ENCODE data around the gene TBX15.
"Not testable (repeated sequence)": the region's sequence is repeated elsewhere in the genome, so short reads cannot be mapped to it uniquely, and the experiment has no call there.

TBX15 gene

DNA sequence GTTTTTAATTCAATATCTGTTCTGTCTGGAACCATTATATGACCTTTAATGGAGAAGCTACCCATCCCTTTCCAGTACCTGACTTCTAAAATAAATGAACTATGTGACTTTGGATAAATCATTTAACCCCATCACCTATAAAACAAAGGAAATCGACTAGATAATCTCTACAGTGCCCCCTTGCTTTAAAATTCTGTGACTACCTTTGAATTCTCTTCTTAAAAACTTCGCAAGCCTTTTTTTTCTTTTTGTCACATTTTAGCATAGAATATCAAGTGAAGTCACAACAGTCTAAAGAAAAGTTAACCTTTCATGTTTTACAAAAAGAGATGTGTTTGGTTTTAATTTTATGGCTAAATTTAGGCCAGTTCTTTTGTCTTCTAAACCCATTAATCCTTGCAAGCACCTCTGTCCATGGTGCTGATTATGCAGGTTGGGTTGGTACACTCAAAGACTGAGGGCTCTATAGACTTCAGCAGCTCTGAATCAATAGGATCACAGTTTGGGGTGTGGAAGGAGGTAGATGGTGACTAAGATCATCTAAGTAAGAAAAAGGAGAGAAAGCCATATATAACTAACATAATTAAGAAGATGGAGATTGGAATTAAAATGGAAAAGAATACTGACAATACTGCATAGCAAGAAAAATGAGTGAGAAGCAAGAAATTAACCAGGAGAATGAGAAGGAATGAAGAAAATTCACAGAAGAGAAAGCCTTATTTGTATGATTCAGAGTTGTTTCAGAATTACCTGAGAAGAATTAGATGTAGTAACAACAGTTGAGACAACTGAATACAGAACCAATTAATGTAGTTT lies 59.2 kb downstream of the TBX15 start:
- FAIRE-seq (no peak), DNase-seq (ENCODE audit: insufficient read length, low spot score) (no peak)

DNA sequence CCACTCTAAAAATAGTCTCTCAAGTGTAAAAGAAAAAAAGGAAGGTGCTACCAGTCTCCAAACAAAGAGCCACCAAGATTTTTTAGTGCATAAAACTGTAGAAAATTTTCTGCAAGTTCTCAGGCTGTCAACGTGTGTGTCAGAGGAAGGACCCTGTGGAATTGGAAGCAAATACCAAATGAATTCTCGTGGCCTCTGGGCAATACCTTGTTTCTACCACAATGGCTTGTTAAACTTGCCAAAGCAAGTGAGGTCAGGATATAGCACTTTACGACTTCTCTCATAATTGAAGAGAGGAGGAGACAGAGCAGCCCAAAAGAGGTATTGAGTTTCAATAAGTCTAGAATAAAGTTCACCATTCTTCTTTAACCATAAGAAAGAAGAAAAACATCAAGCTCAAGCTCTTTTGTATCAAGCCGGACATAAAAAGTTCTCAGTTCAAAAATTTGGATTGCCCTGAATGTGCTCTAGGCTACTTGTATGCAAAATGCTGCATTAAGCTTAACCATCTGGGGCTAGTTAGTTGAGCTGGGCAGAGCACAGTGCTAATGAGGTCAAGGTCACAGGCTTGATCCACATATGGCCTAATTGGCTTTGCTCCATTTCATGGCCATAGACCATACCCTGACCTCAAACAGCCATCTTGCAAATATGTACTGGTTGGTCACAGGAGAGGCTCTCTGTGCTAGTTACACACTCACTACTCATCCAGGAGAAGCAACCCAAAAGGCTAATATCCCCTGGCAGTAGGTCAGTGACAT lies 60.5 kb downstream of the TBX15 start:
- no peak for FAIRE-seq

DNA sequence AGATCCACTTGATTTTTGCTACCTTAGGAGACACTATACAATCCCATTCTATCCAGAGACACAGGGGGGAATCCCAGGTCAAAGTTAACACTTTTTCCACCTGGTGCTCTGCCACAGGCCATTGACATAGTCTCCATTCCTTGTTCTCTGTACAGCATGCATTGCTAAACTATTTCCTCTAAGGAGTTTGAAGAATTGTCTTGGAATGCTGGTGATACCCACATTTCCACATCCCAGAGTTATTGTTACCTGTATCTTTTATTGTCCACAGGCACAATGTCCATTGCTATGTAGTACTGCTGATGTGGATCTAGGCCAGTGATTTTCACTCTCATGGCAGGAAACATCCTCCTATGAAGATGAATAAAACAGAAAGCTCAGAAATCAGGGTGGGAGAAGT lies 61.9 kb downstream of the TBX15 start:
- FAIRE-seq (no peak), DNase-seq (ENCODE audit: insufficient read length, low spot score) (no peak)

More for the DNA sequence above, 60.5 kb downstream of the TBX15 start:
- DNase-seq (ENCODE audit: insufficient read length, low spot score): no peak

DNA sequence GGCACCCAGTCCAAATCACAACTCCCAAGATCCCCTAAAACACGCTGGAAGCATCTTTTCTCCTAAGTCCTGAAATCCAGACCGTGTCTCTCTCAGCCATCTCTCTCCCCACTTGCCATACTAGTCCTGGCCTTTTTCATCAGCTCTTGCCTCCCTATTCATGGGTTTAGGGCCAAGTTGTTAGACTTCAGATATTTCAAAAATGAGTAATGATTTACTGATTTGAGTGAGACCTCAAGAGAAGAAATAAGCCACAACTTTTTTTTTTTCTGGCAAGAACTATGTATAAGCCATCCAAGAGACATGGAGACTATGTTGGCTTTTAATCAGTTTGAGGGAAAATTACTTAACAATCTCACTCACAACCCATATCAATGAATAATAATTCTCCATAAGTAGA lies 62.5 kb downstream of the TBX15 start:
- no peak for DNase-seq (ENCODE audit: insufficient read length, low spot score)
- FAIRE-seq: no peak

- no peak for FAIRE-seq
- no peak for DNase-seq (ENCODE audit: insufficient read length, low spot score)
Observed at GRCh38 chr1:118923319-118923718, 64.8 kb downstream of the TBX15 start.

- no peak for FAIRE-seq
- no peak for DNase-seq (ENCODE audit: insufficient read length, low spot score)
Observed at GRCh38 chr1:118921994-118922393, 66.1 kb downstream of the TBX15 start.

GRCh38 chr1:118920124-118920717 lies 67.9 kb downstream of the TBX15 start:
- FAIRE-seq (no peak), DNase-seq (ENCODE audit: insufficient read length, low spot score) (no peak)

GRCh38 chr1:118918940-118919259 lies 69.2 kb downstream of the TBX15 start:
- FAIRE-seq (no peak), DNase-seq (ENCODE audit: insufficient read length, low spot score) (no peak)

- no peak for DNase-seq (ENCODE audit: insufficient read length, low spot score)
- FAIRE-seq: no peak
Observed at GRCh38 chr1:118918230-118918939, 69.8 kb downstream of the TBX15 start.

DNA sequence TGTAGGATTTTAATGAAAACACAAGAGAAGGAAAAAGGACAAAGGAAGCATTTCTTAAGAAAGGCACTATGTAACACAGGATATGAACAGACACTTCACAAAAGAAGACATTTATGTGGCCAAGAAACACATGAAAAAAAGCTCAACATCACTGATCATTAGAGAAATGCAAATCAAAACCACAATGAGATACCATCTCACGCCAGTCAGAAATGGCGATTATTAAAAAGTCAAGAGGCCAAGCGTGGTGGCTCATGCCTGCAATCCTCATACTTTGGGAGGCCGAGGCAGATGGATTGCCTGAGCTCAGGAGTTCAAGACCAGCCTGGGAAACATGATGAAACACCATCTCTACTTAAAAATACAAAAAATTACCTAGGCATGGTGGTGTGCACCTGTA lies 71.8 kb downstream of the TBX15 start:
- not testable (repeated sequence) for DNase-seq (ENCODE audit: insufficient read length, low spot score); FAIRE-seq

DNA sequence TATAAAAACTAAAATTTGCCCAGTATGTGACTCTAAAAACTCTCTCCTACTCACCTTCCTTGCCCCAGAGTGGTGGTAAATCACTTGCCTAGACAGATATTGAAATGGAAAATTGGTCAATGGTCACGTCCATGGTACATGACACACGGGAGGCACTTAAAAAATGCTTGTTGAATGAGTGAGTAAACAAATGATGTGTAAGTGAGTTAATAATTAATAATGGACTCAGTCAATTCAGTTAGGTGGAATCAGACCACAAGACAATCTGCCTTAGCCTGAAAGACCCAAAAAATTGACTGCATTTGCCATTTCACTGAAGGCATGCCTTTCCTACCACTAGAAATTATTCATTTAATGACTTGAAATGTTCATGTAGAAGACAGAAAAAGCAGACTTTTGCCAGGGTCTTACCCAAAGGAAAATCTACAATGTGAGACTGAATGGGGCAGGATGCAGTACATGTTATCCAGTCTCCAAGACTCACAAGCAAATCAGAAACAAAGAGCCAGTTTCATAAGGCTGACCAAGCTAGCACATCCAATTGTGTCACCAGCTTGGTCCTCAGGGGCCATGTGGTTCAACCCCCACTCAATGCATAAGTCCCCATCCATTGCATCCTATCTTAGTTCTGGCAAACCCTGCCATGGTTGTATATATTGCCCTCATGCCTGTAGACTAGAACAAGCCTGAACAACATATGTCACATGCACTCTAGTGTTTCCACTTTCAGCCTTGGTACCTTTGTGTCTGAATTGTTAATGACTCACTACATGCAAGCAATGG lies 73.6 kb downstream of the TBX15 start:
- no peak for DNase-seq (ENCODE audit: insufficient read length, low spot score)
- FAIRE-seq: no peak

DNA sequence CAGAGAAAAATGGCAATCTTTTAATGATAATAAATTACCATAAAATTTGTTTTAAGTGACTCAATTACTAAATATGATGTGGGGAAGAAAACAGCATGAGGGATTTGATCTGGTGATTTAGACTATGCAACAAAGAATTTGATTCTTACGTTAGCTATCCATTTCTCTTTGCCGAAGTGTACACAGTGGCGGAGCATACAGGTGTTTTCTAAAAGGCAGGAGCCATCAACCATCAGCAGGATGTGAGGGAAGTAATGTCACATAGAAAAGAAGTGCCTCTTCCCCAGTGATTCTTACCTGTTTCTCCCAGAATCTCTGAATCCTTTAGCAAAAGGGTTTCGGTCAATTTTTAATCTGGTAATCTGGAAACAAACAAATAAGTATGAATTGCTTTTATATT lies 74.3 kb downstream of the TBX15 start:
- FAIRE-seq: no peak
- DNase-seq (ENCODE audit: insufficient read length, low spot score): no peak

DNA sequence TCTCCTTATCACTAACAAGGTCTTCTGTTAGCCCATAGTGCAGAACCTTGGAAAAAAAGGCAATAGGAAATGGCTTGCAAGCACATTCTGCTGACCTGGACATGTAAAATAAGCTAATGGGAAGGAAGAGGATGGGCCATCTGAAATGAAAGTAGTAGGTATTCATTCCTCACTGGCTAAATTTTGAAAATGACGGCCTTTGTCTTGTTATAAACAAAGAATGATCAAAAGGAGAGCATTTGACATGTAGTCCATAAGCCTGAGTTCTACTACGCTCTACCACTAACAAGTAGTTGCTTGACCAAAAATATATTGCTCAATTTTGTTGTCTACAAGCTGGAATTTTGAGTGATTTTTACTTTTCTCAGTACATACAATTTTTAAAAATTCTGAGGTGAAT lies 75.6 kb downstream of the TBX15 start:
- no peak for FAIRE-seq
- DNase-seq (ENCODE audit: insufficient read length, low spot score): no peak

- no peak for FAIRE-seq
- DNase-seq (ENCODE audit: insufficient read length, low spot score): no peak
Observed at GRCh38 chr1:118911571-118911970, 76.6 kb downstream of the TBX15 start.

DNA sequence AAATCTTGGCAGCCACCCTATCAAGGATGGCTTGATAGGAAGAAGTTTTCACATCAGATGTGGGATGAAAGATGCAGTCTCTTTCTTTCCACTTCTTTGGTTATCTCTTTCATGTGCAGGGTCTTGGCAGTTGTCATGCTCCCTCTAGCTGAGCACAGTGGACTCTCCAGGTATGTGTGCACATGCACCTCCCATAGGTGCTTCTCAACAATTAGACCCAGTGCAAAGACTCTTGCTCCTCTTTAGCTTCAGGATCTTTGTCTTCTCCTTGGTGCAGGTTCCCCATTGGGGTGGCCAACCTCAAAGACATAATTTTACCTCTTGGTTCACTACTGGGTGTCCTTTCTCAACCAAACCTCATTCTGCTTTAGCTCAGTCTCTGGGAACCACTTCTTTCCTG lies 80.7 kb downstream of the TBX15 start:
- DNase-seq (ENCODE audit: insufficient read length, low spot score): no peak
- FAIRE-seq: no peak

DNA sequence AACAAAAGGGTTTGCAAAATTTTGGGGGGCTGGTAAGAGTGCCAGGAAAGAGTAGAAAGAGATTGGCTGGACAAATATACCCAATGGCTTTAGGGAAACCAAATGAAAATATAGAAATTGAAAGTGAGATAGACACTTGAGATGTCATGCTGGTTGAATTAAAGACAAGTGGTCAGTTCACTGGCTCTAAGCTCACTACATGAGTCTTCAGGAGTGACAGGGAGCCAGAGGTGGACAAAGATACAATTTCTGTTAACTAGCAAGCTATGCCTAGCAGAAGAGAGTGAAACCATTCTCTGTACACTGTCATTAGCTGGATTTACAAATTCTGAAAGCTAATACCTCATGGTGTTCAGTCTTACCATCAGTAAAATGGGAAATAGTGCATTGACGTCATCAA lies 82.5 kb downstream of the TBX15 start:
- FAIRE-seq (no peak), DNase-seq (ENCODE audit: insufficient read length, low spot score) (no peak)

DNA sequence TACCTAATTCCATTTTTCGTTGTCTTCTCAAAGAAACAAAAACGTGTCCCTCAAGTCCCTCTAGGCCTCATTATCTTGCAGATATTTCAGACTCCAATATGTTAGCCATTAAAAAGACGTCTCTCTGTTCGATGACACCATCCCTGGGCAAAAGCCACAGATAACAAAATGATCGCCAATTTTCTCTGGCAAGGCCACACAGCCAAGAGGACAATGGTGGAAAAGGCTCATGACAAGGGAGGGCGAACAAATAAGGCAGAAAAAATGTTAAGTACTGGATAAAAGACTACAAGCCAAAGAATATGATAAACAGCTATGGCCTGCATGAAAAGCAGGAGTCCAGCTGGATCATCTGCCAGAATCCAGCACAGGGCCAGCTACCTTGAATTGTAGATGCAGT lies 82.9 kb downstream of the TBX15 start:
- FAIRE-seq (no peak), DNase-seq (ENCODE audit: insufficient read length, low spot score) (no peak)

- DNase-seq (ENCODE audit: insufficient read length, low spot score) (no peak), FAIRE-seq (no peak)
Observed at GRCh38 chr1:118902711-118903191, 85.4 kb downstream of the TBX15 start.

DNA sequence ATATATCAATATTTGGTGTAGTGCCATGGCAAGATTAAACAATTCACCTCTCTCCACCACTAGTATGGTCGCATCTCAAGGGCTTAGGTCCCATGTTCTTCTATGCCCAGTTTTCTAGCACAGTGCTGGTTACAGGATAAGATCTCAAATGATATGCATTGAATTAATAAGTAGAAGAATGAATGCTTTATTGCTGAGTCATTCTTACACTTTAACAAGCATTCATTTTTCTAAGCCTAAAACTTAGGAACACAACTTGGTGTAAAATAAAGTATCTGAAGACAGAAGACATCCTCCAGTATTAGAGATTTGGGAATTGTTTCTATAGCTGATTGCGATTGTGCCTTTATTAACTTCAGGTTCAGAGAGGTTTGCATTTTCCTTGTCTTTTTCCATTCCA lies 85.8 kb downstream of the TBX15 start:
- no peak for FAIRE-seq
- no peak for DNase-seq (ENCODE audit: insufficient read length, low spot score)

Measured in HTR-8/SVneo (cell line).